ENCODE measurements around the gene RAB3D.

GRCh38 chr19:11321191-11322126 lies 18.0 kb downstream of the RAB3D start:
- TF ChIP-seq EGR1 (IDR thresholded peaks at IDR 0.05; ENCODE audit: low read depth in 2 of 2) (no peak), JUND (IDR thresholded peaks at IDR 0.05) (no peak), ATF3 (IDR thresholded peaks at IDR 0.05) (no peak), CTCF (IDR thresholded peaks at IDR 0.05; ENCODE audit: low read depth, low read length, missing input control) (no peak), RXRA (IDR thresholded peaks at IDR 0.05) (no peak), GABPA (IDR thresholded peaks at IDR 0.05 in 1 of 2, conservative IDR thresholded peaks at IDR 0.05 in 1 of 2) (no peak), FOXA1 (IDR thresholded peaks at IDR 0.05) (no peak), MAX (IDR thresholded peaks at IDR 0.05) (no peak), ZBTB33 (IDR thresholded peaks at IDR 0.05) (no peak)

All from liver (tissue), 3 donors.